ENCODE results near the gene COMP.

DNA sequence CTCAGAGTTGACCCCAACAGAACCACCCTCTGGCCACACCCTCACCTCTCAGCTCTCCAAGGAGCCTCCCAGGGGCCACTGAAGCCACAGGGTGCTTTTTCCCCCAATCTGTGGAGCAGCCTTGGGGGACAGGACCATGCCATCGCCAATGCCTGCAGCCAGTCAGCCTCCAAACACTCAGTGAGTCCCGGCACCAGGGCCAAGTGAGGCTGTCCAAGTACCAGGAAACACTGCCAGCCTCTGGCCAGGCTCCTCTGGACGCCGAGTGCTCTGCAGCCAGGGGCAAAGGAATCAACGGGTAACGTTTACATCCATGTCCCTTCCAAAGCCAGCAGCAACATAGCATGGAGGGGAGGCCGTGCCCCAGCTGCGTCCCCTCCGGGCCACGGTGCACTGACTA, 9.5 kb upstream of the COMP start:
- TF ChIP-seq EZH2 (IDR thresholded peaks at IDR 0.05) (no peak), POLR2AphosphoS5 (IDR thresholded peaks at IDR 0.05; ENCODE audit: borderline replicate concordance, low read depth, low read length) (no peak)

Data from SK-N-MC (cell line).